DOHH2 (cell line): ENCODE results near the gene RAPGEF1.

Source experiments
- EZH2phosphoT487 ChIP-seq: fragments of 200-600 bp; sonication (generic); IDR thresholded peaks from 2 replicates; pipeline ENCODE4 v1.6.1; 2017; ENCODE audit warnings: borderline replicate concordance, mild to moderate bottlenecking, antibody characterized with exemption, low read length, moderate library complexity, mixed read lengths
- TF ChIP-seq, protein P1 (sequence below): fragments of 200-600 bp; sonication (generic); IDR thresholded peaks from one replicate; pipeline ENCODE4 v1.5.1; 2014; ENCODE audit warnings: antibody characterized with exemption, mild to moderate bottlenecking, low read depth, low read length; ENCODE audit not compliant: poor library complexity, severe bottlenecking

DNA sequence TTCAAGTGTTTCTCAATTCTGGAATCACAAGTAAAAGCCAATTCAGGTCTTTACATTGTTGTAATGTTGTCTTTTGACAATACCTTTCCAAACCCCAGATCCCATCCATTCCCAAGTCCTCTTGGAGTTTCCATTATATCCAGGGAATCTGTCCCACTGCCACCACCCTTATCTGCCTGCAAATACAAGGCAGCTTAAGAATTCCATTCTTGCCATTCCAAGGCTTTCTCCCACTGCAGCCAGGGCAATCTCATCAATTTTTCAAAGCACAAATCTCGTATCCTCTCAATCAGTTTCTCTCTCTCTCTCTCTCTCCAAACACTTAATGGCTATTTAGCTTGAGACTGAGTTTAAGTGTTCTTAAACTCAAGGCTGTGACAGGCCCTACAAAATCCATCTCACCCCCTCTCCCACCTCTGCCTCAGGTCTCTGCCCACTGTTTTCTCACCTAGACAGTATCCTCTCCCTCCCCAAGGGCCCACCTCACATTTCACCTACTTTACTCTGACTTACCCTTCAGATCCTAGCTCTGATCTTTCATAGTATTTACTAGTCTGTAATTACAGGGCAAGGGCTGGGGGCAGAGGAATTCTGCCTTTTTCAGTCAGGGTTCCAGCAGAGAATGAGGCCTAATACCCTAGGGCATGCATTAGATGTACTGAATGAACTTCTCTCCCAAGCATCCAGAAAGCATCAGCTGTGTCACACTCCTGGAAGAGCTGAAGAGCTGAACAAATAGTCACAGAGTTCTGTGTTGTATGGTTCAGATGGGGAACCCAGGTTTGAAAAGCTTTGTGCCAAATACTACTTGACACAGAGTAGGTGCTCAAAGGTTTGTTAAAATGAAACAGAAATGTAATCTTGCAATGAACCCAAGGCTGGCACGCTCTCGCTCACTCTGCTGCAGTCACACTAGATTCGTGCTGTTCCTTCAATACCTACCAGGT is 46.0 kb downstream of the RAPGEF1 start:
- TF ChIP-seq, protein P1, sequence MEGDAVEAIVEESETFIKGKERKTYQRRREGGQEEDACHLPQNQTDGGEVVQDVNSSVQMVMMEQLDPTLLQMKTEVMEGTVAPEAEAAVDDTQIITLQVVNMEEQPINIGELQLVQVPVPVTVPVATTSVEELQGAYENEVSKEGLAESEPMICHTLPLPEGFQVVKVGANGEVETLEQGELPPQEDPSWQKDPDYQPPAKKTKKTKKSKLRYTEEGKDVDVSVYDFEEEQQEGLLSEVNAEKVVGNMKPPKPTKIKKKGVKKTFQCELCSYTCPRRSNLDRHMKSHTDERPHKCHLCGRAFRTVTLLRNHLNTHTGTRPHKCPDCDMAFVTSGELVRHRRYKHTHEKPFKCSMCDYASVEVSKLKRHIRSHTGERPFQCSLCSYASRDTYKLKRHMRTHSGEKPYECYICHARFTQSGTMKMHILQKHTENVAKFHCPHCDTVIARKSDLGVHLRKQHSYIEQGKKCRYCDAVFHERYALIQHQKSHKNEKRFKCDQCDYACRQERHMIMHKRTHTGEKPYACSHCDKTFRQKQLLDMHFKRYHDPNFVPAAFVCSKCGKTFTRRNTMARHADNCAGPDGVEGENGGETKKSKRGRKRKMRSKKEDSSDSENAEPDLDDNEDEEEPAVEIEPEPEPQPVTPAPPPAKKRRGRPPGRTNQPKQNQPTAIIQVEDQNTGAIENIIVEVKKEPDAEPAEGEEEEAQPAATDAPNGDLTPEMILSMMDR: no peak
- no peak for TF ChIP-seq EZH2phosphoT487
